Fibroblast of lung (primary cell): ENCODE data around the gene LAPTM4A. TPM values are rescaled to one million over a fixed set of nuclear protein-coding genes. Genes with fewer than 3 reads are reported as not detected.

Experiments used
- DNase-seq, 2 donors: peaks; one replicate each; pipeline versions ENCODE4 v3.0.0 to v3.0.0-alpha.2; 2010; ENCODE audit warnings: low read depth in 2 of 2
- H2AFZ ChIP-seq: 2 replicates; pipeline ENCODE4 v1.5.1; 2012; ENCODE audit warnings: low read length, control low read depth, inconsistent platforms
- H3K27ac ChIP-seq: 2 replicates; pipeline ENCODE4 v1.5.1; 2011; ENCODE audit warnings: low read length, control low read depth; ENCODE audit not compliant: insufficient read depth
- H3K27me3 ChIP-seq: 2 replicates; pipeline ENCODE4 v1.5.1; 2011; ENCODE audit warnings: mild to moderate bottlenecking, low read length; ENCODE audit not compliant: control insufficient read depth, insufficient read depth
- H3K36me3 ChIP-seq: 2 replicates; pipeline ENCODE4 v1.5.1; 2011; ENCODE audit warnings: low read length; ENCODE audit not compliant: control insufficient read depth, insufficient read depth
- H3K4me1 ChIP-seq: 2 replicates; pipeline ENCODE4 v1.5.1; 2011; ENCODE audit warnings: low read length; ENCODE audit not compliant: control insufficient read depth, insufficient read depth; ENCODE audit errors: extremely low read depth
- H3K4me2 ChIP-seq: 2 replicates; pipeline ENCODE4 v1.5.1; 2011; ENCODE audit warnings: low read length, control low read depth; ENCODE audit not compliant: insufficient read depth; ENCODE audit errors: extremely low read depth
- H3K4me3 ChIP-seq, 4 experiments: fragments of 200-600 bp in 1 of 4; sonication (generic) in 1 of 4; replicated peaks in 1 of 4; 2 replicates each; pipeline ENCODE4 v1.5.1; 2011 to 2016; ENCODE audit warnings: low read length in 4 of 4, low read depth in 3 of 4, mild to moderate bottlenecking in 3 of 4, control low read depth in 2 of 4, inconsistent platforms in 1 of 4, mixed read lengths in 1 of 4; ENCODE audit not compliant: insufficient read depth in 1 of 4; ENCODE audit errors: control extremely low read depth in 1 of 4
- H3K79me2 ChIP-seq: 2 replicates; pipeline ENCODE4 v1.5.1; 2012; ENCODE audit warnings: mild to moderate bottlenecking, low read length, inconsistent platforms; ENCODE audit not compliant: control insufficient read depth, insufficient read depth
- H3K9ac ChIP-seq: 2 replicates; pipeline ENCODE4 v1.5.1; 2011; ENCODE audit warnings: mild to moderate bottlenecking, low read length, control low read depth; ENCODE audit not compliant: insufficient read depth
- H3K9me3 ChIP-seq: 2 replicates; pipeline ENCODE4 v1.5.1; 2012; ENCODE audit warnings: low read depth, low read length; ENCODE audit not compliant: control insufficient read depth, insufficient read depth
- H4K20me1 ChIP-seq: 2 replicates; pipeline ENCODE4 v1.5.1; 2011; ENCODE audit warnings: low read length; ENCODE audit not compliant: control insufficient read depth, insufficient read depth; ENCODE audit errors: extremely low read depth
- EZH2 ChIP-seq: IDR thresholded peaks from 2 replicates; pipeline ENCODE4 v1.5.1; 2012; ENCODE audit warnings: low read length, control low read depth, mild to moderate bottlenecking; ENCODE audit errors: missing control alignments
- polyA plus RNA-seq, 2 donors: library from polyadenylated mRNA; depleted of rRNA in 1 of 2; stranded (reverse) in 1 of 2; unstranded in 1 of 2; fragments of >200 nt; gene quantifications; 2 replicates each; pipeline ENCODE4 v1.2.1, GENCODE V29; 2011 to 2012; ENCODE audit warnings: missing spikeins in 1 of 2
- total RNA-seq: library from RNA; depleted of rRNA; stranded (reverse); fragments of >200 nt; gene quantifications from 2 replicates; pipeline ENCODE4 v1.2.1, GENCODE V29; 2014
- TF ChIP-seq, protein P1 (sequence below), 2 donors: IDR thresholded peaks in 1 of 2; conservative IDR thresholded peaks in 1 of 2; 1 replicate in 1 of 2; 2 replicates in 1 of 2; pipeline ENCODE4 v1.5.1; 2011 to 2012; ENCODE audit warnings: low read length in 2 of 2, control low read depth in 1 of 2, inconsistent platforms in 1 of 2, low read depth in 1 of 2, mild to moderate bottlenecking in 1 of 2

Gene LAPTM4A
- total and polyA plus RNA-seq, 2 donors (not counting 1 experiment from before 2014, with no cell fraction given): 193 to 1,101 TPM

DNA sequence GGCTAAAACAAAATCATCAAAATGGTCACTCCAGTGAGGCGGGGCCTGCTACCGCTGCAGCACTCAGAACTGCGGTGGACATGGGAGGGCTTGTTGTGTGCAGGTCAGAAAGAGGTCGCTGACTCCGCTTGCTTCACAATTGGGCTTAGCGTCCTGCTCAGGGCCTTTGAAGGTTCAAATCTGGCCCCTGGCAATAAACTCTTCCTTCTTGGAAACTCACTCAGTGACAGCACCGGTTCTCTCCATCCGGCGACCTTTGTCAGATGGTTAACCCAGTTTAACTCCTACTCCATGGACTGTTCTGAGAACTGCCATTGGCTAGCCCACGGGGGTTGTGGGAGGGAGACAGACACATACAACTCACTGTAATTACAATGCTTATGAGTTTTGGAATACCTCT is 29.0 kb upstream of the LAPTM4A start:
- Histone ChIP-seq H3K36me3 (no peaks in the 10 kb centered on the region), H3K9ac (no peak overlapping the region), H3K4me2 (no peak overlapping the region), H3K79me2 (no peaks in the 10 kb centered on the region), H4K20me1 (no peaks in the 10 kb centered on the region), H3K4me3 (no peak overlapping the region), H2AFZ (no peak overlapping the region), H3K27ac (no peak overlapping the region), H3K4me1 (no peaks in the 10 kb centered on the region), H3K9me3 (no peaks in the 10 kb centered on the region), H3K27me3 (peaks cover 2% of the 10 kb centered on the region)
- TF ChIP-seq, protein P1, sequence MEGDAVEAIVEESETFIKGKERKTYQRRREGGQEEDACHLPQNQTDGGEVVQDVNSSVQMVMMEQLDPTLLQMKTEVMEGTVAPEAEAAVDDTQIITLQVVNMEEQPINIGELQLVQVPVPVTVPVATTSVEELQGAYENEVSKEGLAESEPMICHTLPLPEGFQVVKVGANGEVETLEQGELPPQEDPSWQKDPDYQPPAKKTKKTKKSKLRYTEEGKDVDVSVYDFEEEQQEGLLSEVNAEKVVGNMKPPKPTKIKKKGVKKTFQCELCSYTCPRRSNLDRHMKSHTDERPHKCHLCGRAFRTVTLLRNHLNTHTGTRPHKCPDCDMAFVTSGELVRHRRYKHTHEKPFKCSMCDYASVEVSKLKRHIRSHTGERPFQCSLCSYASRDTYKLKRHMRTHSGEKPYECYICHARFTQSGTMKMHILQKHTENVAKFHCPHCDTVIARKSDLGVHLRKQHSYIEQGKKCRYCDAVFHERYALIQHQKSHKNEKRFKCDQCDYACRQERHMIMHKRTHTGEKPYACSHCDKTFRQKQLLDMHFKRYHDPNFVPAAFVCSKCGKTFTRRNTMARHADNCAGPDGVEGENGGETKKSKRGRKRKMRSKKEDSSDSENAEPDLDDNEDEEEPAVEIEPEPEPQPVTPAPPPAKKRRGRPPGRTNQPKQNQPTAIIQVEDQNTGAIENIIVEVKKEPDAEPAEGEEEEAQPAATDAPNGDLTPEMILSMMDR (conservative IDR thresholded peaks at IDR 0.05 in 1 of 2, IDR thresholded peaks at IDR 0.05 in 1 of 2; ENCODE audit: low read depth in 1 of 2, low read length in 2 of 2): no peak
- TF ChIP-seq EZH2: no peak
- no peak for DNase-seq

DNA sequence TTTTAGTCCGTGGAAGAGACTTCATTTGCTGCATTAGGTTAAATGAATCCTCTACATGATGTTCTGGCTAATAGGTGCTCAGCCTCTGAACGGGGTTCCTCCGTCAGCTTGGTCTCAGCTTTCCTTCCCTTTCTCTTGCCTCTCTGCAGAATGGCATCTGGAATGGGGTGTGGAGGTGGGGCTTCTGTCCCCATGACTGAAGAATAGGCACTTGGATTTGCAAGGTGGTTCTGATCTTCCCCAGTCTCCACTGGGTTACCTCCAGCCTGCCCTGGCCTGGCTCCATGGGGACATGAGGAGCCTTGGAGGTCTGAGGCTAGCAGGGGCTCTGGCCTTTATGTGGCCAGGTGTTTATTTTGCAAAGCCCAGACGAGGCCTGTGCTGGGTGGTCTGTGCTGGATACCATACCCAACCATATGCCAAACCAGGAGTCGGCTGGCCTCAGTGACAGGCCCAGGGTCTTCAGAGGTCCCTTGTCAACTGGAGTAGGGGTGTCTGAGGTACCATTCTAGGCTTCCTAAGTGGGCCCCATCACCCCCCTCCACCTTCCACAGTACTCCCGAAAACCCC is 28.2 kb upstream of the LAPTM4A start:
- Histone ChIP-seq H3K9me3 (no peaks in the 10 kb centered on the region), H3K4me2 (no peak overlapping the region), H4K20me1 (no peaks in the 10 kb centered on the region), H3K4me3 (no peak overlapping the region), H3K4me1 (no peaks in the 10 kb centered on the region), H3K27ac (no peak overlapping the region), H3K36me3 (no peaks in the 10 kb centered on the region), H3K27me3 (peaks cover 2% of the 10 kb centered on the region), H3K9ac (no peak overlapping the region), H3K79me2 (no peaks in the 10 kb centered on the region), H2AFZ (no peak overlapping the region)
- no peak for DNase-seq
- no peak for TF ChIP-seq EZH2
- TF ChIP-seq, protein P1 (conservative IDR thresholded peaks at IDR 0.05 in 1 of 2, IDR thresholded peaks at IDR 0.05 in 1 of 2; ENCODE audit: low read depth in 1 of 2, low read length in 2 of 2): no peak

DNA sequence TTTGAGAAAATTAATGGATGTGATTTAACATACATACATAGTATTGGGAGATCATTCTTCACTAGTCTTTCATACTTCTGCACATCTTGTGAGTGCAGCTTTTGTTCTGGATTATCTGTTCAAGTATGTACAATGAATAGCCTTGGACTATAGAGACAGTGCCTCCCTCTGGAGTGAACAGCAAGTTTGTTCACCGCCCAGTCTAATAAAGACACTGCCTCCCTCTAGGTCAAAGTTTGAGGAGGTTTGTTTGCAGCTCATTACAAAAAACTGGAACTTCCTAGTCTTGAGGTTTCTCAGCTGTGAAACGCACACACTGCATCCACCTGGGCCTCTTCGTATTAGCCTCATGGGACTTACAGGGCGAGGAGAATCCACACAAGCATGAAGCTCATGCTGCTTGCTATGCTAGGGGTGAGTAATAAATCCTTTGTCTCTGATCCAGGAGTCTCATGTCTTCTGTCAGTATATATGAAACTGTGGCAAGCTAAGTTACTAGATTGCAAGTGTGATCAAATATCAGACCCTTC is 26.0 kb upstream of the LAPTM4A start:
- no peak for DNase-seq
- Histone ChIP-seq H3K4me1 (peaks cover 6% of the 10 kb centered on the region), H3K4me3 (no peak overlapping the region), H3K9me3 (no peaks in the 10 kb centered on the region), H3K27ac (no peak overlapping the region), H3K9ac (no peak overlapping the region), H3K36me3 (no peaks in the 10 kb centered on the region), H3K4me2 (no peak overlapping the region), H2AFZ (no peak overlapping the region), H3K79me2 (no peaks in the 10 kb centered on the region), H4K20me1 (no peaks in the 10 kb centered on the region), H3K27me3 (peaks cover 2% of the 10 kb centered on the region)
- TF ChIP-seq, protein P1 (conservative IDR thresholded peaks at IDR 0.05 in 1 of 2, IDR thresholded peaks at IDR 0.05 in 1 of 2; ENCODE audit: low read depth in 1 of 2, low read length in 2 of 2): no peak
- TF ChIP-seq EZH2: no peak
